NK-92 (cell line): Measurements from ENCODE around the gene C5orf15.

Experiments
- DNase-seq: peaks from one replicate; lab custom pipeline; 2025; ENCODE audit not compliant: unreplicated experiment; lab: John Stamatoyannopoulos, UW

Gene C5orf15

GRCh38 chr5:133925866-133926488 is 42.4 kb downstream of the C5orf15 start:
- DNase-seq: no peak

GRCh38 chr5:133925269-133925668 is 43.2 kb downstream of the C5orf15 start:
- no peak for DNase-seq

DNA sequence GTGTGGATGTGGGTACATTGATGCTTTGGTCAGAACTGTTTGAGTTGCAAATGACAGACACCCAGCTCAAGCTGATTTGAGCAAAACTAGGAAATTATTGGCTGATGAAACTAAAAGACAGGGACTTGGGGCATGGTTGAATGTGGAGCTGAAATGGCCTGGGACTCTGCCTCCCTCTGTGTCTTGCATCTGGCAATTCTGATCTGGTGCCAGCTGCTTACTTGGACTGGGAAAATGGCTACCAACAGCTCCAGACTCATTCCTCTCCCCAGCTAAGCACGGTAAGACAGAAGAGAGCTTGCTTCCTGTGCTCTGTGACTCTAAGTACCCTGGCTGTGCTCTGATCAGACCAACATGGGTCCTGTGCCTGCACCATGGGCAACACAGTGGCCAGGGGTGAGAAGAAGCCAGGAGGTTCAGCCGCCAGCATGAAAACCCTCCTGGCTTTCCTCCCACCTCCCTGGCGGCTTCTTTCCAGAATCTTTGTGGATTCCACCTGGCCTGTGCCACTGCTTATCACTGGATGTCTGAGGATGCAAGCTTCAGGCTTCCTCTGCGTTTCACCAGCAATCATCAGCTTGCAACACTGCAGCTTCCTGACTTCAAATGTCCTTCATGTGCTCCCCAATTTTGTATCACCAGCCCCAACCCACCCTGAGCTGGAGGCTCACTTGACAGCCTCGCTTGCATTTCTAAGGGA is 44.1 kb downstream of the C5orf15 start:
- DNase-seq: no peak

- no peak for DNase-seq
Observed at GRCh38 chr5:133921979-133922378, 46.4 kb downstream of the C5orf15 start.

GRCh38 chr5:133921069-133921468 is 47.4 kb downstream of the C5orf15 start:
- no peak for DNase-seq

DNA sequence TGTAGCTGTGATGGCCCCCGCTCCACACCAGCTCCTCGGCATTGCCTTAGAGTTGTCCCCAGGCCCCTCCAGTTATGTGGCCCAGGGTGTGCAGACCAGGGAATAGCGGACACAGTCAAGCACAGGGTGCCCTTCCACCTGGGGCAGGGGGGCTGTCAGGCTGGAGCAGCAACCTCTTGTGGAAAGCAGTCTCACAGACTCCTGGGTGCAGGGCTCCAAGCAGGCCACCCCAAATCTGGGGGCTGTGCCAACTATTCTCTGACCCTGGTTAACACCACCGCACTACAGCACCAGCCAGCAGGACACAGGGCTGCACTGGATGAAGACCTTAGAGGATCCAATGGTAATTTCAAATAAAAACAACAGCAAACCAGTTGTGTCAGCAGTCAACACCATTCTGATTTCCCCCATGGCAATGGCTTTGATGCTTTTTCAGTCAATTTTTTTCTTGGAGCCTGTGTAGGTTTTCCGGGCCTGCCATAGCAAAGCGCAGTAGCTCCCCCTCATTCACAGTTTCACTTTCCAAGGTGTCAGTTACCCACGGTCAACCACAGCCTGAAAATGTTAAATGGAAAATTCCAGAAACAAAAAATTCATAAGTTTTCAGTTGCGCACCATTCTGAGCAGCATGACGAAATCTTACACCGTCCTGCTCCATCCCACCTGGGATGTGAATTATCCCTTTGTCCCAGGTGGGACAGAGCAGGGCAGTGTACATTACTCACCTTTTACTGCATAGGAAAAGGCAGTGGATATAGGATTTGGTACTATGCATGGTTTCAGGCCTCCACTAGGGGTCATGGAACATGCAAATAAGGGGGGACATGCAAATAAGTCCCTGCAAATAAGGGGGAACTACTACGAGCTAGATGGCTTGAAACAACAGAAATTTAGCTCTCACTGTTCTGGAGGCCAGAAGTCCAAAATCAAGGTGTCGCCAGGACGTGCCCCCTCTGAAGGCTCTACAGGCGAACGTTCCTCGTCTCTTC is 49.0 kb downstream of the C5orf15 start:
- no peak for DNase-seq

DNA sequence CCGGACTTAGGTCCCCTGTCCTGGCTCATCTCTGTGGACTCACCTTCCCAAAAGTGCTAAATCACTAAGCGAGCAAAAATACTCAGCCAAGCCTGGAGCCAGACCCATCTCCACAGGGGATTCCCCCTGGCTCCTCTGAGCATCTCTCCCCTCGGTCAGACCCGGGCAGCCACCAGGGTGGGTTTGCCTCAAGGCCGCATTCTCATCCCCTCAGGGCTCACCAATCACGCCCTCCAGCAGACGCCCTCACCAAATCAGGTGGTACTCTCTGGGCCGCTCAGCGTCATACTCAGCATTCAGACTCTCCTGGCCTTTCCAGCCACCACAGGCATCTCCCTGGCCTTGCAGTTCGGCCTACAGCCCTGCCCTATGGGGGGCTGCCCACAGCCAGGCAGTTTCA is 49.7 kb downstream of the C5orf15 start:
- no peak for DNase-seq

- DNase-seq: no peak
Observed at GRCh38 chr5:133918316-133918715, 50.1 kb downstream of the C5orf15 start.

- DNase-seq: no peak
Observed at GRCh38 chr5:133917785-133918184, 50.6 kb downstream of the C5orf15 start.

DNA sequence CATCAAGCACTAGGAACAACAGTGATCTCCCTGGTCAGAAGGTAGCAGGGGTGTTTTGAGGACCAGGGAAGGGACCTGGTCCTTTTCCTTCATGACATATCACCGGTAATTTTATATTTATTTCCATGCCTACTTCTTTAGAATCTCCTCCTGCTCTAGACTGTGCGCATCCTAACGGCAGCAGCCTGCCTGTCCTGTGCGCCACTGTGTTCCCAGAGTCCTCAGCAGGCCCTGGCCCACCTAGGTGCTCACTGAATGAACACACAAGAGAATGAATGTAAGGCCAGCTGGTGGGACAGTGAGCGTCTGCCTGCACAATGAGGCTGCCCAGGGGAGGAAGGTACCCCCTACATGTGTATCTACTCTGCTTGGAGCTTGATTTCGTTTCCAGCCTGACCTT is 51.5 kb downstream of the C5orf15 start:
- no peak for DNase-seq

DNA sequence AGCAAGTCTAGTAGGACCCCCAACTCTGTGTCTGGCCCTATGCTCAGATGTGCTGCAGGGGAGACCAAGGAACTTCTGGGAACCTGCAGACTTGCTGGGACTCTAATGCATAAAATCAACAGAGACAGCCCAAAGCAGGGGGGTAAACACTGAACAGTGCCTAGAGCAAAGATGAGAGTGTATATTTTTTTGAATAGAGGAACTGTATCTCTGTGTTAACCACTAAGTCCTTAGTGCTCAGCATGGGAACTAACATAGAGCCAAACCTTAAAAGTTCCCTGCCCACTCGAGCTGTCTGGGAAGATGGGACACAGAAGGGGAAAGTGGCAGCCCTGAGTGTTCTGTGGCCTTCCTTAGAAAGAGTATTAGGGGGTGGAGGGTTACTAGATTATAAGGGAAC is 51.9 kb downstream of the C5orf15 start:
- DNase-seq: no peak

DNA sequence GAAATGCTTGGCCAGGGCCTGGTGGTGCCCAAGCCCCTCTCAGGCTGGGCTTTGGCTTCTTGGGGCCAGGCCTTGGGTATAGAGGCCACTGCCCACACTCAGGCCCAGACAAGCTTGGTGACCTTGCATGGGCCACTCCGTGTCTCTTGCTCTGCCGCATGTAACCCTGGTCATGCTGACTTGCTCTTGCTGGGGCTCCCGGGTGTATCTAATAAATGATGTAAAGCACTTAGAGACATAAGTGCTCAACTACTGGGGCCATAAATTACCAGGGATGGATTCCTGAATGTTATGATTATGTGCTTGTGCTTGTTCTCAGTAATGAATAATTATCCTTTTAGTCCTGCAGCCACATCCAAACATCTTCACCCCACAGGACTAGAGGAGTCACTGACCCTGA is 54.0 kb downstream of the C5orf15 start:
- no peak for DNase-seq

DNA sequence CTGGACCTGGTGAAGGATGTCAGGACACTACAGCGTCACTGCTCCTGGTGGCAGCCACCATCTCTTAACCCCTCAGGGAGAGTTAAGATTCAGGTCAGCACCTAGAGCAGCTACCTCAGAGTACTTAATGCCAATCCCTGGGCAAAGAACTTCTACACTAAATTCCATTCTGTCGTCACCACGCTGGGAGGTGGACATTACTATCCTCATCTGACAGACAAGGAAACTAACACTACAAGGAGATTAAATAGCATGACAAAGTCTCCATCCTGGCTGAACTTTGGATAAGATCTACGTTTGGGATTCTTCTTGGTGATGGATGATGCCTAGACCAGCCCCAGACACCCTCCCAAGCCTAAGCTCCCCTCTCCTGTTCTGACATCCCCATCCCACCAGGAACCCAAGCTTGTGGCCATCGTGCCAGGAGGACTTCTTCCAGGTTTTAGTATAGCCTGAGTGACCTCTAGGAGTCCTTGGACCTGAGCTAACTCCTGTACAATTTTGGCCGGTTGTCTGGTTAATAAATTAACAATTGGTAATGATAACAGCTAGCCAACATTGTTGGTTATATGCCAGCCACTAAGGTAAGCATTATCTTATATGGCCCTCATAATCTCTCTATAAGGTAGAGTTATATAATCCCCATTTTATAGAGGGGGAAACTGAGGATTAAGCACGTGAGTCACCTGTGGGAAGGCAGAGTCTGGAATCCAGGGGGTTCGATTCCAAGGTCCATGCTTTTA is 54.8 kb downstream of the C5orf15 start:
- DNase-seq: no peak

GRCh38 chr5:133912951-133913350 is 55.5 kb downstream of the C5orf15 start:
- no peak for DNase-seq

DNA sequence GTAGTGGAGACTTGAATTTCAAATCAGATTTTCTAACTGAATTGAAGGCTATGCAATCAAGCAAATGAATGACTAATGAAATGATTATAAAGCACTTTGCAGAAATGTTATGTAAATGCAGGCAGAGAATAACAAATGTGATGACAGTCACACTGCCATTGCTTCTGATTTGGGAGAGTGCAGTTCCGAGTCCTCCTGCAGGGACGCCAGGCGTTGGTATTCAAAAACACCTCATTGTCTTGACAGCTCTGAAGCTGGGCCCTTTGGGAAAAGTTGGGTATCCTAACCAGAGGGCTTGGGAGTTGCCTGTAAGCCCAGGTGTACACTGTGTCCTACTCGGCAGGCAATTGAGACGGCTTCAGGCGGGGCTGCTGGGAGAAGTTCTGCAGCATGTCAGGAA is 57.9 kb downstream of the C5orf15 start:
- no peak for DNase-seq

DNA sequence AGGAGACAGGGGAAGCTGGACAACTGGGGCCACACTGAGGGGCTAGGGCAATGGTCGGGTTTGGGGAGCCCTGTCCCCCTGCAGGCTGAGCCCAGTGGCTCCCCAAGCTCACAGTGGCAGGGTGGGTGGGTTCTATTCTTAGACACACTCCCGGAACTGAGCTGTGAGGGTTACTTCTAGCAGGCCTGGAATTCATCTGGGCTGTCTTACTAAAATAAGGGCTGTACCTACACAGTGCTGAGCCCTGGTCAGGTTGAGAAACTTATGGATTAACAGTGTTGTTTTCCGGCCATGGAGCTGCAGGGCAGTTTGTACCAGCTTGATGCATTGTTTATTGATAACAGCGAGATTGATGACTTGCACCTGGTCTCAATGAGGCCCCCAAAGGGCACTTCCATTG is 58.8 kb downstream of the C5orf15 start:
- no peak for DNase-seq

- DNase-seq: no peak
Observed at GRCh38 chr5:133907075-133907474, 61.4 kb downstream of the C5orf15 start.

DNA sequence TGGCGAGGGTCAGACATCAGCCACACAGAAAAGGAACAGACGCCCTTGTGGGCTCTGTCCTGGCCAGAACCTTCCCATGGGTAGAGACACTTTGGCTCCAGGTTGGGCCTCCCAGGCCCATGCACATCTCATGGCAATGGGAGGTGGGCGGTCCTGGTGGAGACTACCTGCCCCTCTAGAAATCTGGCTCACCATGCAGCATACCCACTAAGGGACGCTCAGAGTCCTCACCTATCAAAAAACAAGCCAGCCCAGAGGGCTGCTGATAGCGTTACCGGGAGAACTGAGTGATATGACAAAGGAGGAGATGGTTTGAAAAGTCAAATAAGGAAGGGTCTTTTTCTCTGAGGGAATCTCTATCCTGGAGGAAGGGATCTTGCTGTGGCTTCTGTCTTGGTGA is 62.1 kb downstream of the C5orf15 start:
- no peak for DNase-seq
